Tibial nerve (tissue), 3 donors: Measurements from ENCODE around the gene OR8A1.

Experiments
- POLR2A ChIP-seq, 2 donors: fragments of 450-650 bp; IDR thresholded peaks; one replicate each; pipeline ENCODE4 v1.6.1; 2017; ENCODE audit warnings: antibody characterized with exemption in 2 of 2, mild to moderate bottlenecking in 2 of 2, moderate library complexity in 2 of 2
- TF ChIP-seq, protein P1 (sequence below), 5 experiments: fragments of 200-600 bp in 3 of 5; fragments of 450-650 bp in 2 of 5; sonication (generic) in 3 of 5; IDR thresholded peaks; one replicate each; pipeline ENCODE4 v1.5.1; 2016 to 2019; ENCODE audit warnings: antibody characterized with exemption in 5 of 5, mild to moderate bottlenecking in 3 of 5, moderate library complexity in 2 of 5

DNA sequence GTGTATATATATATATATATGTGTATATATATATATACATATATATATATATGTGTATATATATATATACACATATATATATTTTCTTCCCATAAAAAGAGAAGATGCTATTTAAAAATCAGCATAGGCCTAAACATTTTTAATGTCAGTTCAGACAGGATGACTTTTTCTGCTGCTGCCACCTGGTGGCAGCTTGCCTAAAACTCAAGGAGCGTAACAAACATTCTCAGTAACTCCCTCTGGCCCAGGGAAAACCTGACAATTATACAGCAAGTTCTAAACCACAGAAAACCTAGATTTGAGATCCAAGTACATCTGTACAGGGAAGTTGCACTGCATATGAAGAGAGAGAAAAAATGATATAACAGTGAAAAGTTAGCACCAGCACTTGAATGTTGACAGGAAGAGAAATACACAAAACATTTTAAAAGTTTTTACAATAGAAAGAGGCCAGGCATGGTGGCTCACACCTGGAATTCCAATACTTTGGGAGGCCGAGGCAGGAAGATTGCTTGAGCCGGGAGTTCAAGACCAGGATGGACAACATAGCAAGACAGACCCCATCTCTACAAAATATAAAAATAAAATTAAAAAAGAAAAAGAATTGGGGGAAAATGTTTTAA is 16.6 kb downstream of the OR8A1 start:
- TF ChIP-seq, protein P1, sequence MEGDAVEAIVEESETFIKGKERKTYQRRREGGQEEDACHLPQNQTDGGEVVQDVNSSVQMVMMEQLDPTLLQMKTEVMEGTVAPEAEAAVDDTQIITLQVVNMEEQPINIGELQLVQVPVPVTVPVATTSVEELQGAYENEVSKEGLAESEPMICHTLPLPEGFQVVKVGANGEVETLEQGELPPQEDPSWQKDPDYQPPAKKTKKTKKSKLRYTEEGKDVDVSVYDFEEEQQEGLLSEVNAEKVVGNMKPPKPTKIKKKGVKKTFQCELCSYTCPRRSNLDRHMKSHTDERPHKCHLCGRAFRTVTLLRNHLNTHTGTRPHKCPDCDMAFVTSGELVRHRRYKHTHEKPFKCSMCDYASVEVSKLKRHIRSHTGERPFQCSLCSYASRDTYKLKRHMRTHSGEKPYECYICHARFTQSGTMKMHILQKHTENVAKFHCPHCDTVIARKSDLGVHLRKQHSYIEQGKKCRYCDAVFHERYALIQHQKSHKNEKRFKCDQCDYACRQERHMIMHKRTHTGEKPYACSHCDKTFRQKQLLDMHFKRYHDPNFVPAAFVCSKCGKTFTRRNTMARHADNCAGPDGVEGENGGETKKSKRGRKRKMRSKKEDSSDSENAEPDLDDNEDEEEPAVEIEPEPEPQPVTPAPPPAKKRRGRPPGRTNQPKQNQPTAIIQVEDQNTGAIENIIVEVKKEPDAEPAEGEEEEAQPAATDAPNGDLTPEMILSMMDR (IDR thresholded peaks at IDR 0.05), result peak; percentile 42 to 58 (median 55)
- no peak for TF ChIP-seq POLR2A (IDR thresholded peaks at IDR 0.05)
